Skeletal muscle tissue (tissue), 4 donors: ENCODE results near the gene GNAI3. TPM values are rescaled to one million over a fixed set of nuclear protein-coding genes. Genes with fewer than 3 reads are reported as not detected.
A peak's percentile ranks its signal among the peaks of the same experiment; 100 is the strongest.

ENCODE experiments used
- H3K27ac ChIP-seq: one replicate; pipeline ENCODE4 v1.7.0; 2013; ENCODE audit warnings: mild to moderate bottlenecking, low read depth, low read length, inconsistent platforms
- H3K27me3 ChIP-seq, 3 donors: one replicate each; pipeline ENCODE4 v1.7.0; 2013; ENCODE audit warnings: low read length in 3 of 3; ENCODE audit not compliant: control insufficient read depth in 3 of 3, insufficient read depth in 3 of 3
- H3K36me3 ChIP-seq, 3 donors: one replicate each; pipeline ENCODE4 v1.7.0; 2013; ENCODE audit warnings: low read length in 3 of 3; ENCODE audit not compliant: control insufficient read depth in 3 of 3, insufficient read depth in 3 of 3
- H3K4me1 ChIP-seq, 3 donors: one replicate each; pipeline ENCODE4 v1.7.0; 2013; ENCODE audit warnings: low read length in 3 of 3, mild to moderate bottlenecking in 3 of 3; ENCODE audit not compliant: control insufficient read depth in 3 of 3, insufficient read depth in 3 of 3
- H3K4me3 ChIP-seq, 3 donors: one replicate each; pipeline ENCODE4 v1.7.0; 2013; ENCODE audit warnings: low read length in 3 of 3
- H3K9ac ChIP-seq, 3 donors: one replicate each; pipeline ENCODE4 v1.7.0; 2013; ENCODE audit warnings: low read length in 3 of 3, mild to moderate bottlenecking in 3 of 3, moderate library complexity in 2 of 3, low read depth in 1 of 3
- H3K9me3 ChIP-seq, 3 donors: one replicate each; pipeline ENCODE4 v1.7.0; 2013; ENCODE audit warnings: low read length in 3 of 3; ENCODE audit not compliant: control insufficient read depth in 3 of 3
- total RNA-seq: library from RNA; depleted of rRNA; stranded (reverse); fragments of >200 nt; gene quantifications from one replicate; pipeline ENCODE4 v1.2.3, GENCODE V29; 2014
- donor health status: Osteomylitis.

The GNAI3 gene
- total RNA-seq, 1 donor from 2014 or later = 8.4 TPM

DNA sequence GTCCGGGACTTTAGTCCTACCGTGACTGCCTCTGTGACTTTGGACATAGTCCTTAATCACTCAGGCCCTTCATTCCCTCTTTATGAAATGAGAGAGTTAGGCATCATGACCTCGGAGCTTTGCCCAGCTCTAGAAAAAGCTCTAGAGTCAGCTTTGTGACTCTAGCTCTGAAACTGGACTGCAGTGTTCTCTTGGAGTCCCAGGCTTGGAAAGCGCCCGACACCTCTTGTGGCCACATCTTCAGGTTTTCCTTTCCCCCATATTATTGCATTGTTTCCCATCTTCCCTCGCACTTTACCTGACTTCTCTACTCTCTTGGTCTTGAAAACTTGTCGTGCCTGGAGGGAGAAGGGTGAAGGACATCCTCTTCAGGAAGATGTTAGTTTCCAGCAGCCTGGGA is 26.4 kb upstream of the GNAI3 start:
- Histone ChIP-seq H3K36me3 (no peaks in the 10 kb centered on the region), H3K27ac (no peak overlapping the region), H3K4me3 (no peak overlapping the region), H3K27me3 (no peaks in the 10 kb centered on the region), H3K4me1 (peaks cover 0 to 2% (median 0%) of the 10 kb centered on the region in 3 donors), H3K9ac (no peak overlapping the region), H3K9me3 (no peaks in the 10 kb centered on the region)

GRCh38 chr1:109523706-109524105 is 24.7 kb upstream of the GNAI3 start:
- no peaks in the 10 kb centered on the region for H3K9me3 ChIP-seq
- no peak overlapping the region for H3K27ac ChIP-seq
- no peak overlapping the region for H3K9ac ChIP-seq
- H3K27me3 ChIP-seq = no peaks in the 10 kb centered on the region
- peaks cover 2 to 12% (median 9%) of the 10 kb centered on the region in 3 donors for H3K4me1 ChIP-seq
- H3K4me3 ChIP-seq = no peak overlapping the region
- H3K36me3 ChIP-seq = no peaks in the 10 kb centered on the region

- H3K4me1 ChIP-seq = peaks cover 33 to 45% (median 40%) of the 10 kb centered on the region in 3 donors
- H3K36me3 ChIP-seq = no peaks in the 10 kb centered on the region
- no peak overlapping the region for H3K4me3 ChIP-seq
- H3K27me3 ChIP-seq = no peaks in the 10 kb centered on the region
- no peak overlapping the region for H3K9ac ChIP-seq
- H3K9me3 ChIP-seq = no peaks in the 10 kb centered on the region
- H3K27ac ChIP-seq = no peak overlapping the region
These were observed 21.2 kb upstream of the GNAI3 start for GRCh38 chr1:109527098-109527811.

- peaks cover 41 to 54% (median 48%) of the 10 kb centered on the region in 3 donors for H3K4me1 ChIP-seq
- H3K9me3 ChIP-seq = no peaks in the 10 kb centered on the region
- H3K9ac ChIP-seq = no peak overlapping the region
- no peak overlapping the region for H3K4me3 ChIP-seq
- no peaks in the 10 kb centered on the region for H3K36me3 ChIP-seq
- no peaks in the 10 kb centered on the region for H3K27me3 ChIP-seq
- H3K27ac ChIP-seq = peak overlapping the region; percentile 88
These were observed 20.3 kb upstream of the GNAI3 start for GRCh38 chr1:109527846-109528695.

- Histone ChIP-seq H3K9me3 (no peaks in the 10 kb centered on the region), H3K4me3 (no peak overlapping the region), H3K9ac (no peak overlapping the region), H3K27ac (peak overlapping the region; percentile 88), H3K4me1 (peaks cover 45 to 57% (median 51%) of the 10 kb centered on the region in 3 donors), H3K27me3 (no peaks in the 10 kb centered on the region), H3K36me3 (no peaks in the 10 kb centered on the region)
These were observed 19.7 kb upstream of the GNAI3 start for GRCh38 chr1:109528712-109529111.

- no peaks in the 10 kb centered on the region for H3K36me3 ChIP-seq
- peaks cover 53 to 63% (median 58%) of the 10 kb centered on the region in 3 donors for H3K4me1 ChIP-seq
- H3K9me3 ChIP-seq = no peaks in the 10 kb centered on the region
- H3K27ac ChIP-seq = peak overlapping the region; percentile 88
- peak overlapping the region; percentile 68 to 79 (median 71) for H3K9ac ChIP-seq
- H3K4me3 ChIP-seq = peak overlapping the region in 2 of 3 donors; percentile 35 to 56
- H3K27me3 ChIP-seq = no peaks in the 10 kb centered on the region
These were observed 18.4 kb upstream of the GNAI3 start for GRCh38 chr1:109529881-109530456.

GRCh38 chr1:109530457-109531087 is 17.8 kb upstream of the GNAI3 start:
- Histone ChIP-seq H3K4me1 (peaks cover 59 to 69% (median 64%) of the 10 kb centered on the region in 3 donors), H3K27me3 (no peaks in the 10 kb centered on the region), H3K9me3 (no peaks in the 10 kb centered on the region), H3K27ac (peak overlapping the region; percentile 88), H3K36me3 (no peaks in the 10 kb centered on the region), H3K9ac (peak overlapping the region; percentile 68 to 79 (median 71)), H3K4me3 (peak overlapping the region in 2 of 3 donors; percentile 13 to 56)

- H3K4me1 ChIP-seq = peaks cover 65 to 74% (median 66%) of the 10 kb centered on the region in 3 donors
- H3K27ac ChIP-seq = peak overlapping the region; percentile 88
- H3K4me3 ChIP-seq = peak overlapping the region in 2 of 3 donors; percentile 35 to 56
- no peaks in the 10 kb centered on the region for H3K36me3 ChIP-seq
- H3K27me3 ChIP-seq = no peaks in the 10 kb centered on the region
- H3K9me3 ChIP-seq = no peaks in the 10 kb centered on the region
- H3K9ac ChIP-seq = peak overlapping the region; percentile 30 to 79 (median 68)
These were observed 17.0 kb upstream of the GNAI3 start for GRCh38 chr1:109531380-109531779.

DNA sequence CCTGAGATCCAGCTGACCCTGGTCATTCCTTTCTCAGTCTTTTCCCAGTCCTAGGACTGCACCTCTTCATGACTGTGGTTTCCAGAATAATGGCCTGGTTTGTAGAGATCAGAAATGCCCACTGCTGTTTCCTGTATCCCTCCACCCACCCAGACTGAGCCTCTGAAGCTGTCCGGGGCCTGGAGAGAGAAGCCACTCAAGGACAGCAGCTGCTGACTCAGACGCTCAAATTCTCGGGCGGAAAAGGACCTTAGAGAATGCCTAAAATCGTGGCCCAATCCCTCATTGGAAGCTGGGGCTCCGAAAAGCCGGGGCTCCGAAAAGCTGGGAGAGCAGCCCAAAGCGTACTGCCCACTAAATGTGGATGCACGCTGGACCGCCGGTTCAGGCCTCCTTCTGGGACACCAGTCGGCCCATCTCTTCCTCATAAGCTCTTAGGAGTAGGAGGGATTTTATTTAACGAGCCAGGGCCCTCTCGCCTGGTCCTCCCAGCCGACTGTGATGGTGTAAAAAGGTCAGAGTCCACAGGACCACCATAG is 16.5 kb upstream of the GNAI3 start:
- H3K27me3 ChIP-seq = no peaks in the 10 kb centered on the region
- no peaks in the 10 kb centered on the region for H3K36me3 ChIP-seq
- H3K4me1 ChIP-seq = peaks cover 71 to 79% (median 71%) of the 10 kb centered on the region in 3 donors
- H3K9ac ChIP-seq = peak overlapping the region; percentile 30 to 79 (median 67)
- peak overlapping the region; percentile 88 for H3K27ac ChIP-seq
- H3K9me3 ChIP-seq = no peaks in the 10 kb centered on the region
- H3K4me3 ChIP-seq = peak overlapping the region; percentile 49 to 63 (median 49)
